Epithelial cell of prostate (primary cell): ENCODE results near the gene NAXE.

Experiments
- DNase-seq: peaks from one replicate; pipeline ENCODE4 v3.0.0-alpha.2; 2011; ENCODE audit warnings: low read depth, low spot score
- H3K27ac ChIP-seq: fragments of 450-650 bp; 2 replicates; pipeline ENCODE4 v1.5.1; 2017; ENCODE audit warnings: mild to moderate bottlenecking

NAXE gene

GRCh38 chr1:156643049-156643777 lies 51.6 kb downstream of the NAXE start:
- DNase-seq, result no peak
- no peak overlapping the region for H3K27ac ChIP-seq

GRCh38 chr1:156643778-156644092 lies 52.2 kb downstream of the NAXE start:
- no peak for DNase-seq
- no peak overlapping the region for H3K27ac ChIP-seq
